ENCODE results near the gene OSBPL8.

OSBPL8 gene, protein sequence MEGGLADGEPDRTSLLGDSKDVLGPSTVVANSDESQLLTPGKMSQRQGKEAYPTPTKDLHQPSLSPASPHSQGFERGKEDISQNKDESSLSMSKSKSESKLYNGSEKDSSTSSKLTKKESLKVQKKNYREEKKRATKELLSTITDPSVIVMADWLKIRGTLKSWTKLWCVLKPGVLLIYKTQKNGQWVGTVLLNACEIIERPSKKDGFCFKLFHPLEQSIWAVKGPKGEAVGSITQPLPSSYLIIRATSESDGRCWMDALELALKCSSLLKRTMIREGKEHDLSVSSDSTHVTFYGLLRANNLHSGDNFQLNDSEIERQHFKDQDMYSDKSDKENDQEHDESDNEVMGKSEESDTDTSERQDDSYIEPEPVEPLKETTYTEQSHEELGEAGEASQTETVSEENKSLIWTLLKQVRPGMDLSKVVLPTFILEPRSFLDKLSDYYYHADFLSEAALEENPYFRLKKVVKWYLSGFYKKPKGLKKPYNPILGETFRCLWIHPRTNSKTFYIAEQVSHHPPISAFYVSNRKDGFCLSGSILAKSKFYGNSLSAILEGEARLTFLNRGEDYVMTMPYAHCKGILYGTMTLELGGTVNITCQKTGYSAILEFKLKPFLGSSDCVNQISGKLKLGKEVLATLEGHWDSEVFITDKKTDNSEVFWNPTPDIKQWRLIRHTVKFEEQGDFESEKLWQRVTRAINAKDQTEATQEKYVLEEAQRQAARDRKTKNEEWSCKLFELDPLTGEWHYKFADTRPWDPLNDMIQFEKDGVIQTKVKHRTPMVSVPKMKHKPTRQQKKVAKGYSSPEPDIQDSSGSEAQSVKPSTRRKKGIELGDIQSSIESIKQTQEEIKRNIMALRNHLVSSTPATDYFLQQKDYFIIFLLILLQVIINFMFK

DNA sequence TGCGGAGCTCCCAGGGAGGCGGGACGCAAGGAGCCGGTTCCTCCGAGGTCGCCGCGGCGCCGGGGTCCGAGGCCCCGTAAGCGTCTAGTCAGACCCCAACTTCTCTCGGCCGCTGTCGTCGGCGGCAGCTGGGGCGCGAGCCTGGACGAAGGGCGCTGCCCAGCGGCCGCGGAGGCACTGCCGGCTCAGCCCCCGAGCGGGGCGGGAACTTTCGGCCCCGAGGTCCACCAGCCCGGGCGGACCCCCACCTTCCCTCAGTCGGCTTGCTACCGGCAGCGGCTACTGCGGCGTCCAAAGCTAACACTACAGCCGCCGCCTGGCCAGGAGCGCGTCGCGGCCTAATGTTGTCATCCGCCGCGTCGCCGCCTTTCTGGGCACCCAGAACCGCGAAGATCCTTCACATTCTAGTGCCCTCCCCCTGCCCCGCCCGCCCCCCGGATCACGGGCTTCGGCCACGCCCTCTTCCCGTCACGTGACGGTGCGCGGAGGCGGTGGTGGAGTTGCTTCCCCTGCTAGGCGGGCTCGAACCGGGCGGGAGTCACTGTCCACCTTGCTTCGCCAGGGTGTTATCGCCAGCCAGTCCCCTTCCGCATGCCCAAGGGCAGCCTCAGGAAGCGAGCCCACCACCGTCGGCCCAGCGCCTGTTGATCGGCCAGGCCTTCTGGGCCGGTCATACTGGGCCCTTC, at the start of gene OSBPL8:
Gene OSBPL8 (minus strand): TSS at position 372 of the 686 bp plus-strand sequence. CDS start 72,220 bp downstream, outside the sequence.
- peak; percentile 59 for DNase-seq

DNA sequence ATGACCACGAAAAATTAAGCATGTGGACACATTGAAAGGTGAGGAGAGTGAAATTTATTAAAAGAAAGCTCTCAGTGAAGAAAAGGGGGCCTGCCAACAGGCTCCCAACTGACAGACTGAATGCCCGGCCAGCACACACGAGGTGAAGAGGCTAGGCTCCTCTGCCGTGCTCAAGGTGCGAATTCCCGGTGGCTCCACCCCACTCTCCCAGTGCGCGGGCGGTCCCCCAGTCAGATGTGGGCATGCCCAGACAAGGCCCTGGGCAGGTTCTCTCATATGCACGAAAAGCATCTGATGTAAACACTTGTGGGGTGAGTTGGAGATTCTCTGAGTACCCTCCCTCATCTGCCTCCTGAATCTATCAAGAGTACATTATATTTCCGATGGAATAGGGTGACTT, 48.5 kb upstream of the OSBPL8 start:
- DNase-seq = no peak

DNA sequence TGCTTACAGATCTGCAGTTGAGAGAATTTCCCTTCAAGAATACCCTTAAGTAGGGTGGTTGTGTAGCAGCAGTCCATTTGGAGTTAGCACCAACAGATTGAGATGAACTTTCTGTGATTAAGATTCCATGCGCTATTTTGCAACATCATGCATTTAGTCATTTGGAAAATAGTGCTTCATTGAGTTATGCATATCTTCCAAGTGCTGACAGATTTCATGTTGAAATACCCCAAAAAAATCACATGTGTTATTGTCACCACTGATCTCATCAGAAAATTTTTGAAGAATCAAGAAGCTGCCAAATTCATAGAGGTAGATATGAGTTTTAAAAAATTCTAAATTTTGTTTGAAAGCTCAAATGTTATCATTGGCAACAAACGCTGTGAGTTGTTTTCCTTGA, 35.5 kb upstream of the OSBPL8 start:
- no peak for DNase-seq

DNA sequence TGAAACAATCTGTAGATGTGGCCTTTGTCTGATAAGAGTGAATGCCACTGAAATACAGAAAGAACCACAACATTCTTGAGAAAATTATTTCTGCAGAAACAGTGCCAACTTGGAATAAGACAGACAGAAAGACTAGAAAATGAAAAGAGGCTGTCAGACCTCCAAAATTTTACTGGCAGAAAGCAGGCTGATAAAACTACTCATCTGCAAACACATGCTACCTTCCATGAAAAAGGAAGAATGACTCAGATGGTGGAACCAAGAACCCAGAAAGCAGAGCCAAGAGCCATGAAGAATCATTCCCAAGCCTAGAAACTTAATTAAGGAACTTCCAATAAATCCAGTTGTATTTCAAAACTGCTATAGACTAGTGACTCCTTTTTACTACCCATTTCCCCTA, 31.9 kb upstream of the OSBPL8 start:
- no peak for DNase-seq

DNA sequence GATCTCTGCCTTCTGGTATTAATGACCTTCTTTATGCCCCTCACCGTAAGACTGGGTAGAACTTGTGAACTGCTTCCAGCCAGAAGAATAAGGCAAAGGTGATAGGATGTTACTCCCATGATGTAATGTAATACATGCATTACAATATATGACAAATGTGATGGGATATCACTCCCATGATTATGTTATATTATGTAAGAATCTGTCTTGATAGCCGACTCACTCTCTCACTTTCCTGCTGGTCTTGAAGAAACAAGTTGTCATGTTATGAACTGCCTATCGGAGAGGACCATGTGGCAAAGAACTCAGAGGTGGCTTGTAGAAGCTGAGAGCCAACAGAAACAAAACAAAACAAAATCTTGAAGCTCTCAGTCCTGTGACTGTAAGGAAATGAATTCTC, 30.6 kb upstream of the OSBPL8 start:
- DNase-seq = no peak

- no peak for DNase-seq
Observed at GRCh38 chr12:76588881-76589565, 29.5 kb upstream of the OSBPL8 start.

DNA sequence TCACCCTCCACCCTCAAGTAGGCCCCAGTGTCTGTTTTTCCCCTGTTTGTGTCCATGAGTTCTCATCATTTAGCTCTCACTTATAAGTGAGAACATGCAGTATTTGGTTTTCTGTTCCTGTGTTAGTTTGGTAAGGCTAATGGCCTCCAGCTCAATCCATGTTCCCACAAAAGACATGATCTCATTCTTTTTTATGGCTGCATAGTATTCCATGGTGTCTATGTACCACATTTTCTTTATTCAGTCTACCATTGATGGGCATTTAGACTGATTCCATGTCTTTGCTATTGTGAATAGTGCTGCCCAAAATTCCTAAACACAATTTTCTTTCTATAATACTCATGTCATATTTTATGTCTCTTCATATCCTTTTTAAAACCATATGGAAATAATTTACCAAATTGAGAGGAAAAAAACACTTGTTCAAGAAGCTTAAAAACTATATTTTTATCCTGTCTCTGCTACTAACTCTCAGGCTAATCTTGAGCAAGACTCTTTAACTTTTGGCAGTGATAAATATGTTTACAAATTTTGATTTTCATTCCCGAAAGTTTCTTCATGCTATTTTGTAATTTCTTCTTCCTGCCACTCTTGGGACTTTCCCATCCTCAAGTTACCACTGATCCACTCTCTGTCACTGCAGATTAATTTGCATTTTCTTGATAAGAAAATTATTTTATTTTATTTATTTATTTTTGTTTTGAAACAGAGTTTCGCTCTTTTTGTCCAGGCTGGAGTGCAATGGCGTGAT, 28.0 kb upstream of the OSBPL8 start:
- no peak for DNase-seq

DNA sequence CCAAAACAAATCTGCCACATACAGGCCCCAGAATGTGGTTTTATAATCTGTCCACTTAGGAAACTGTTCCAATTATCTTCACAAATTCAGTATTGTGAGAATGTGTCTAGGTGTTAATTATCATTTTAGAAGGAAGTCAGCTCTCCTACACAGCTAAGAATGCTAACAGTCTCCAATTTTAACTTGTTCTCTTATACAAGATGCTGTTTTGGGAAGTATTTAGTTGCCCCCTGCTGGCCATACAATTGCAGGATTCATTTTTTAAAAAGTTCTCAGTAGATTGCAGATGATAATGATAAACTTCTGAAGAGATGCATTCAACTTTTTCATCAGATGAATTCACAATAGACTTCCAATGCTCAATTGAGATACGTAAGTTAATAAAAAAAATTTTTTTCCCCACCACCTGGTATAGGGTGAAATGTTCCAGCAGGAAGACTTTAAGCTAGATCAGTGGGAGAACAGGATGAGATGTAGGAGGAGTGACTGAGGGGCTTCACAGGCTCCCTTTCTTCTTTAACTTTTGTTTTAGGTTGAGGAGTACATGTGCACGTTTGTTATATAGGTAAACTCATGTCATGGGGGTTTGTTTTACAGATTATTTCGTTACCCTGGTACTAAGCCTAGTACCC, 27.3 kb upstream of the OSBPL8 start:
- DNase-seq = no peak

DNA sequence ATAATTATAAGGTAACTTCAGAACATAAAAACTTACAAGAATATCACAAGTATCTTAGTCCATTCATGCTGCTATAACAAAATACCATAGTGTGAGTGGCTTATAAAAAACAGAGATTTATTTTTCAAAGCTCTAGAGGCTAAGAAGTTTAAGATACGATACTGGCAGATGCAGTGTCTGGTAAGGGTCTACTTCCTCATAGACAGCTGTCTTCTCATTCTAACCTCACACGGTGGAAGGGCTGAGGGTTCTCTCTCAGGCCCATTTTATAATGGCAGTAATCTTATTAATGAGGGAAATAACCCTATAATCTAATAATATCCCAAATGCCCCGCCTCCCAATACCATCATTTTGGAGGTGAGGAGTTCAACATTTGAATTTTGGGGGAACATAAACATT, 23.7 kb upstream of the OSBPL8 start:
- DNase-seq = no peak

- no peak for DNase-seq
Observed at GRCh38 chr12:76573840-76574373, 14.3 kb upstream of the OSBPL8 start.

- DNase-seq = no peak
Observed at GRCh38 chr12:76571256-76571655, 11.7 kb upstream of the OSBPL8 start.

DNA sequence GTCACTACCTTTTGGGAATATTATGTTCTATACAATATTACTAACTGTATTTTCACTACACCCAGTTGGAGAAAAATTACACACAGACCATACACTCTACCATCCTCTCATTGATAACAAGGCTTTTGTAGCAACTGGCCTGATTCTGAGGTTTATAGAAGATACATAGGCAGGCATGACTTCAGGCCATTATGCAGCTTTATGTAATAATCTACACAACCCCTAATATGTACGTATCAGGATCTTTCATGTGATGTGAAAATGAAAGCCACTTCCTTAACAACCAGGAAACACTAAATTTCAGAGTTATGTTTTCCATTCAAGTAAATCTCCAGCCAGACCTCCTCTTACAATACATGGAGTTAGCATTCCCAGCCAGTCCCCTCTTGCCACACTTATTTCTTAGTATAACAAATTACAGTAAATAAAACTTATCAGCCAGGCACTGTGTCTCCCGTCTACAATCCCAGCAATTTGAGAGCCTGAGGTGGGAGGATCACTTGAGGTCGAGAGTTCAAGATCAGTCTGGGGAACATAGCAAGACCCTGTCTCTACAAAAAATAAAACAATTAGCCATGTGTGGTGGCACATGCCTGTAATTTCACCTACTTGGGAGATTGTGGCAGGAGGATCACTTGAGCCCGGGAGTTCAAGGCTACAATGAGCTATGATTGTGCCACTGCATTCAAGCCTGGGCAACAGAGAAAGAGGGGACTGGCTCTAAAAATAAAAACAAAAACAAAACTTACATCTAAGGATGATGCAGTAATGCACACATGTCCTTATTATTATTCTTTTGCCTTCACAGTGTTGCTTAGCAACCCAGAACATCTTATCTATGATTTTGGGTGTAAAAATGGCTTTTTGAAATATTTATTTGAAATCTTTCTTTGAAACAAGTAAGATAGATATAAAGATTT, 10.4 kb upstream of the OSBPL8 start:
- DNase-seq = no peak

GRCh38 chr12:76568888-76569551, 9.4 kb upstream of the OSBPL8 start:
- no peak for DNase-seq

DNA sequence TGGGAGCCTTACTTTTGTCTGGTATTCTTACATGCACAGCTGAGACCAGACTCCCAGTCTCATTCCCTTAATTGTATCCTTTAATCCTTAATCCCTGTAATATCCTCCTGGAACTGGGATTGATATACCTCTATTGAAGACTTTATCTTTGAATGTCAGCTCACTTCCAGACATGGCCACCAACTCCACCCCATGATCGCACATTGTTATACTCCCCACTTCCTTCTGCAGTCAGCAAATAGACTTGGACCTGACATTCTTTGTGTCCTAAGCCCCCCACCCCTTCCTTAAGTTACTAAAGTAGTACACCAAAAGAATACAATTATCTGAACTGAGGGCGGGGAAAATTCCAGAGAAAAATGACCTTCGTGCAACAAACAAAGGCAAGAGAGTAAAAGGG, 8.6 kb upstream of the OSBPL8 start:
- no peak for DNase-seq

DNA sequence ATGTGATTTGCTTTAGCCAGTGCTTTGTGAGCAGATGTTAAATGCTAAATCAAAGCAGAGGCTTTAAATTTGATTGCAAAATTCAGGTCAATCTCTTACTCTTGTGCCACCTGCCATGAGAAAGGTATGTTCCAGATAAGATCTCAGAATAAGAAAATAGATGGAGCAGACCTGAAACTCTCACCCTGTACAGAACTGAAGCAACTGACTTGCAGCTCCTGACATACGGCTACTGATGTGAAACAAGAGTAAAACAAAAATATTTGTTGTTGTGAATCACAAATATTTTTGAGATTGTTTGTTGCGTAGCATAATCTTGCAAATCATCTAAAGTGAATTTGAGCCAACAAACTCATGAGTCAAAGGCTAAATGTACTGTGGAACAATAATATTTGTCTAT, 3.5 kb upstream of the OSBPL8 start:
- no peak for DNase-seq

GRCh38 chr12:76562130-76562529, 2.6 kb upstream of the OSBPL8 start:
- DNase-seq = no peak

GRCh38 chr12:76560086-76560491, 518 bp upstream of the OSBPL8 start:
- DNase-seq = no peak

DNA sequence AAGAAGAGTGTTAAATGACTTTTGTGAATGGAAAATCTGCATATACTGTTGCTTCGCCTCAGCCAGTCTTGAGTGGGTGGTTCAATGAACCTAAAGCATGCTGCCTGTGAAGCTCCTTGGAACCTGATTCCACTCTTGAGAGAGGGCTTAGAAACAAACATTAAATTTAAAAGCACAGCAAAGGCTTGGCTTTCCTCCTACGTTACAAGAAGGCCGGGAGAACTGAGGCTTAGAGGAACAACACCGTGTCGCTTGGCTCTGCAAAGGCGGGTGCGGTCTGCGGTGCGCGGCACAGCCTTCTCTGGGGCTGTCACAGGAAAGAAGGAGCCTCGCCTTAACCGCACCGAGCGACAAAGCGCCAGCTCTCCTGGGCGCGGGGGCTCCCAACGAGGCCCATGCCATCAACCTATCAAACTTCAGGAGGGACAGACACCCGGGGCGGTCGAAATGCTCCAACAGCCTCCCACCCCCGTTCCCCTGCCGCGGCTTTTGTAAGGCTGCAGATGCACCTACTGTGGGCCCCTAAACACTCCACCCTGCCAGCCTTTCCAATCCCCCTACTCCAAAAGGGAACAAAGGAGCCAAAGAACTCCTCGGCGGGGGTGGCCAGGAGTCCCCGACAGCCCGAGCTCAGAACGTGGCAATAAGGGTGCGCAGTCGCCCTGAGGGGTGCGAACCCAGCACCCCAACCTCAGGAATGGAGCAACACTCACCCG, 729 bp downstream of the OSBPL8 start:
- no peak for DNase-seq

DNA sequence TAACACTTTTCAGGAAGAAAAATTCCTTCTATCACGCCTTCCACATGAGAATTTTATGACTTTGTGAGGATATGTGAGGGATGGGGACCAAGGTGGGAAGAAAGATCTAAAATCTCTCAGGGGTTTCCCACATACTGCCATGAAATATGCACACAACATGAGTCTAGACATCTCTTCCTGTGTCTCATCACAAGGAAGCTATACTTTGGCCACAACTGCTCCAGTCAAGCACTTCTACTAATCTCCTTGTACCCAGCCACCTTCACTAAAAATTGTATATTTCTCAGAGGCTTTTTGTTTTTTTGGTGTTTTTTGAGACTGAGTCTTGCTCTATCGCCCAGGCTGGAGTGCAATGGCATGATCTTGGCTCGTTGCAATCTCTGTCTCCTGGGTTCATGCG, 3.2 kb downstream of the OSBPL8 start:
- DNase-seq = no peak

Data from DMS 273 treated with DMSO at 0.1 percent for 48 hours (cell line).